Skin of body (tissue), 2 donors: Measurements from ENCODE around the gene EPHA1. TPM values are rescaled to one million over a fixed set of nuclear protein-coding genes. Genes with fewer than 3 reads are reported as not detected.
"Not testable (repeated sequence)": the region's sequence is repeated elsewhere in the genome, so short reads cannot be mapped to it uniquely, and the experiment has no call there.

ENCODE experiments used
- DNase-seq: peaks from one replicate; lab custom pipeline; 2025; lab: John Stamatoyannopoulos, UW
- total RNA-seq: library from RNA; depleted of rRNA; stranded (reverse); fragments of >200 nt; gene quantifications from one replicate; pipeline ENCODE4 v1.2.3, GENCODE V29; 2014

EPHA1 gene
- total RNA-seq, 1 donor from 2014 or later = 16.2 TPM

DNA sequence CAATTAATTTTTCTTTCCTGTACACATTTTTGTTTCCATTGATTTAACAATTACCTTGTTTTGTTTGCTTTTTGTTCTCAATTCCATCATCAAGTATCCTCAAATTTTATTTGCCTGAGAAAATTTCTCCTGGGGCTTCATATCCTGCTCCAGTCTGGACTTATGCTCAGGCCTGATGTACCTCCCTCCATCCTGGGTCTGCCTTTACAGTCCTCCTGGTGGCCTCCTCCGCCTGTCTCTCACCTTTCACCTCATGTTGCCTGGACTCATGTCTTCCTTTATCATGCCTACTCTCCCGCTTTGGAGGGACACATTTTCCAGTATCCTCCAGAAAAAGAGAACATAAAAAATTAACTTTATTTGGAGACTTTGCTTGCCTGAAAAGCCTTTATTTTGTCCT lies 22.5 kb upstream of the EPHA1 start:
- no peak for DNase-seq

GRCh38 chr7:143429770-143430698 lies 21.4 kb upstream of the EPHA1 start:
- no peak for DNase-seq

DNA sequence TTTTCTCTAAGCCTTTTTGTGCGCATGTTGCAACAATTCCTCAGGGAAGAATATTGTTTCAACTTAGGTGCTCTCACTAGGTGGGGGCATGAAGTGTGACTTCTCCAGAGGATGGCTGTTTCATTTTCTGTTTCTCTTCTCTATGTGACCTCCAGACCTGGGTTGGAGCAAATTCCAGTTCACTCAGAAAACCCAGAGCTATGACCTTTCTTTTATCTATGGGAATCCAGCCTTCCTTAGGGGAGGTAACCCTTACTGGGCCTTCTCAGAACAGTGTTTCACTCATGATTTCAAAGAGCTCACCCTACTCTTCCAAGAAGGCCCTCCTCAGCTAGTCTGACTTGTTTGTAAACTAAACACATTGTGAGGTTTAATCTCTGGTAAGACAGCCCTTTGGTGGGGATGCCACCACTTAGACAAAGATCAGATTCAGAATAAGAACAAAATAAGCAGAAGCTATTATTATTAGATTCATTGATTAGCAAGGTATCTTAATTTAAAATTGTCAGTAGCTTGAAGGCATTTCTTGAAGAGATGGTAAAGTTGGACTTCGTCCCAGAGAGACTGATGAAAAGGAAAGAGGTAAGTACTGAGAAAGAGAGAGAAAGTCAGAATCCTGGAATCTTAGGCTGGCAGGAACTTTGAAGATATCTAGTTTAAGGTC lies 18.0 kb upstream of the EPHA1 start:
- DNase-seq = no peak

DNA sequence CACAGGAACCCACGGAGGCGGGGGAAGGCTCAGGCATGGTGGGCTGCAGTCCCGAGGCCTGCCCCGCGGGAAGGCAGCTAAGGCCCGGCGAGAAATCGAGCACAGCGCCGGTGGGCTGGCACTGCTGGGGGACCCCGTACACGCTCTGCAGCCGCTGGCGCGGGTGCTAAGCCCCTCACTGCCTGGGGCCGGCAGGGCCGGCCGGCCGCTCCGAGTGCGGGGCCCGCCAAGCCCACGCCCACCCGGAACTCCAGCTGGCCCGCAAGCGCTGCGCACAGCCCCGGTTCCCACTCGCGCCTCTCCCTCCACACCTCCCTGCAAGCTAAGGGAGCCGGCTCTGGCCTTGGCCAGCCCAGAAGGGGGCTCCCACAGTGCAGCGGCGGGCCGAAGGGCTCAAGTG lies 15.8 kb upstream of the EPHA1 start:
- not testable (repeated sequence) for DNase-seq

- DNase-seq = no peak
Measured at GRCh38 chr7:143422033-143422432, 13.4 kb upstream of the EPHA1 start.

- not testable (repeated sequence) for DNase-seq
Measured at GRCh38 chr7:143420624-143421023, 12.0 kb upstream of the EPHA1 start.

DNA sequence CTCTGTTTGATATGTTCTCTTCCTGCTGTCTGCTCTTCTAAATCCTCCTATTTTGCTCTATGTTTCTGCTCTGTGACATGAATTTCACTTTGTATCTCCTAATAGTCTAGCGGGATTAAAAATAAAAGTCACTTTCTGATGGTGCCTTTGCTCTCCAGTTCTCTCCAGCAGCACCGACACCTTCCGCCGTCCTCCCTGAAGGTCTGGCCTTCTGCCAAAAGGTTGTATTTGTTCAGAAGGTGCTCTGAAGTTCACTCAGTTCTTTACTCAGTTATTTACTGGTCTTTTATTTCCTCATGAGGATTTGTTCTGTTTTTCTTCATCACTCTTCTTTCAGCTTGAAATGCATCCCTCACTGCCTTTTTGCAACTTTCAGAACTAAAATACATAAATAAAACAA lies 11.2 kb upstream of the EPHA1 start:
- DNase-seq = no peak

GRCh38 chr7:143418681-143419458 lies 10.2 kb upstream of the EPHA1 start:
- no peak for DNase-seq

DNA sequence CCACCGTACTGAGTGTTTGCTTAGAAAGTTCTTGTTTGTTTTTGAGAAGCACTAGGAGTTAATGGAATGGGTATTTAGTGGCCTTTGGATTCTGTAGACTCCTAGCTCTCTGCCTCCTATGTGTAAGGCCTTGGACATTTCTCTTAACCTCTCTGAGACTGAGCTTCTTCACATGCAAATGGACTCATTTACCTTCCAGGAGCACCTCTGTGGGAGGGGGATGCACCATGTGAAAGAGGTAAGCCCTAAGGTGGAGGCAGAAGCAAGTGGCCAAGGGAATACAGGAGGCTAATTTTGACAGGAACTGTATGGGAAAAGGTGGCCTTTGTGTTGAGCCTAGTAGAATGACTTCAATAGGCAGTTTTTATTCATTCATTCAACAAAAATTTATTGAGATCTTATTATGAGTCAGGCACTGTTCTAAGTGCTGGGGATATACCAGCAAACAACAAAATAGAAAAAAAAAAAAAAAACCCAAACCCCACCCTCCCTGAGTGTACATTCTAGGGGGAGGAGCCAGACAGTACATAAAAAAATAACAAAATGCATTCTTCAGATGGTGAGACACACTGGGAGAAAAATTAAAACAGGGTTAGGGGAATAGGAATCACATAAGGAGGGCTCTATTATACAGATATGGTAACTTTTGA lies 9.2 kb upstream of the EPHA1 start:
- DNase-seq = no peak

GRCh38 chr7:143416565-143417149 lies 8.0 kb upstream of the EPHA1 start:
- DNase-seq = peak; percentile 32

DNA sequence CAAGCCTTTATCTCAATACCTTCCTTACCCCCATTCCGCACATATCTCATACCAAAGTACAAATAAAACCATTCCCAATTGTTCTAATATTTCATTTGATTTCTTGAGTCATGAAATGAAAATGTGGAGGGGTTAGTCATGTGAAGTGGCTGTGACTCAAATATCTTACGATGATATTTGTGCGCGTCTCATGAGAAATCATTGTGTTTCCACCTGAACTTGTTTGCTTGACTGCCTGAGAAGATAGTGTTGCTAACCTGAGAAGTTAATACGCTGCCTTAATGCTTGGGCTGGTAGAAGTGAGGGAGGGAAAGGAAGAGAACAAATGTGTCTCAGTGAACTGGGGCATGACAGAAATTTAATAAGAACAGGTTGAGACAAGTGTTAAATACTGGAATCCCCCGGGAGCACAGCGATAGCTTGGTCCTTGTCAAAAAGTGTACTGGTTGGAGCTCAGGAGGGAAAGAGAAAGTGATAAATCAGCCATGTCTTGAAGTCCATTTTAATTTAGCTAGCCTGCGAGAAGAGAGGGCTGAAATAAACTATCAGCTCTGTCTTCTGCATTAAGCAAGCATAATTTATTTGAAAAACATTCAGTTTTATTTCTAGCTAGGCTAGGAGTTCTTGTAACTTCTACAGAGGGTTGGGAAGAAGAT lies 7.2 kb upstream of the EPHA1 start:
- no peak for DNase-seq

DNA sequence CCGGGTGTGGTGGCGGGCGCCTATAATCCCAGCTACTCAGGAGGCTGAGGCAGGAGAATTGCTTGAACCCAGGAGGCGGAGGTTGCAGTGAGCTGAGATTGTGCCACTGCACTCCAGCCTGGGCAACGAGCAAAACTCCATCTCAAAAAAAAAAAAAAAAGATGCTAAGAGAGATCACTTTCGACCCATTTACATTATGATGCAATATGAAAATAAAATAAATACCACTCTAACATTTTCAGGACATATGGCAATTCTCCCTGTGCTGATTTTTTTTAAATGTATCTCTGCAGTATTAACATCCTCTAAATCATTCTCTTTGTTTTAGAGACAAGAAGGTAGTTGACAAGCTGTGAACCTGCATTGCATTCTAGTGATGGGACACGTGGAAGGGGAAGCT lies 6.6 kb upstream of the EPHA1 start:
- not testable (repeated sequence) for DNase-seq

DNA sequence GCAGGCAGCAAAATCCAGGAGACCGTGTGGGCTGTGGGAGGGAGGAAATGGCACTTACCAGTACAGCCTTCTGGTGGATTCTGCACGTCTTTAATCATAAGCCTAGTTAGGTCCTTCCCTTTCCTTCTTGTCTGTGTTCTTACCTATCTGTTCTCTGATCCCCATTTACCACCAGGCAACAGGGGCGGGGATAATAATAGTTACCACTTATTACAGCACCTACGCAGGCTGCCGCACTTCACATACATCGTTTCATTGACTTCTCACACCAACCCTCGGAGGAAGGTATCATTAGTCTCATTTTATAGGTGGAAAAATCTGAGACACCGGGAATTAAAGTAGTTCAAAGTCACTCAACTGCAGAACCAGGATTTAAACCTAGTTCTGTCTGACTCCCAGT lies 4.5 kb upstream of the EPHA1 start:
- DNase-seq = no peak

GRCh38 chr7:143411976-143412708 lies 3.5 kb upstream of the EPHA1 start:
- no peak for DNase-seq

DNA sequence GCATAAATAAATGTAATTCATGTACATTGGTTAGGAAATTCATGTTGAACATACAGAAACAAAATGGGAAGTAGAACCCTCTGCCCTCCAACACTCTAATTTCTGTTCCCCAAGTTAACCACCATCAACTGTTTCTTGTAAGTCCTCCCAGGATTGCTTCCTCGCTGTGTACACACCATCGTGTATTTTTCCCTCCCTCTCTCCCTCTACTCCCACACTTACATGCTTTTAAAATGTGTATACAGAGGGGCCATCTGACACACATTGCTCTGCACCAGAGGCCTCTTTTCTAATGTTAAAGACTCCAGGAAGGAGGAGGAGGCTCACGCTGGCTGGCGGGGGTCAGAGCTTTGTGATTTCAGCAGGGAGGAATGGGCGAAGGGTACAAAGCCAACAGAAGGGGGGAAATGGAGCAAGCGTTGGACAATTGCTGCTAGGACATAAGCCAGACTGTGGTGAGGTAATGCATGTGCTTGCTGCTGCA lies 1.9 kb upstream of the EPHA1 start:
- DNase-seq = peak; percentile 82

DNA sequence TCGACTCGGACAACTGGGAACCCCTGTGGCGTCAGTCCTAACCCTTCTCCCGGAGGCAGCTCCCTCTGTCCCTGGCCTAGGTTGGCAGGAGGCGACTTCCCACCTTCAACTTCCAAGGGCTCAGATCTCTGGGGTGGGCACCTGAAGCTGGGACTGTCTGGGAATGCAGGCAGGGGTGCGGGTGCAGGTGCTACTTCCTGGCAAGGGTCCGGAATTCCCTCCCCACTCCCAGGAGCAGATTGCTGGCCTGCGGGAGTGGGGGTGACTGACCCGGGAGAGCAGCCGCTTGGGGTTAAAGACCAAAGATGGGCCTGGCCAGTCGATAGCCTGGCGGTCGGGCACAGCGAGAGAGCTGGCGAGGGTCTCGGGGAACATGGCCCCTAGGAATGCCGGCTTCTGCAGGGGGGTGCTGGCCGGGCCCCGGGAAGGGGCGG lies 387 bp downstream of the EPHA1 start:
- no peak for DNase-seq

DNA sequence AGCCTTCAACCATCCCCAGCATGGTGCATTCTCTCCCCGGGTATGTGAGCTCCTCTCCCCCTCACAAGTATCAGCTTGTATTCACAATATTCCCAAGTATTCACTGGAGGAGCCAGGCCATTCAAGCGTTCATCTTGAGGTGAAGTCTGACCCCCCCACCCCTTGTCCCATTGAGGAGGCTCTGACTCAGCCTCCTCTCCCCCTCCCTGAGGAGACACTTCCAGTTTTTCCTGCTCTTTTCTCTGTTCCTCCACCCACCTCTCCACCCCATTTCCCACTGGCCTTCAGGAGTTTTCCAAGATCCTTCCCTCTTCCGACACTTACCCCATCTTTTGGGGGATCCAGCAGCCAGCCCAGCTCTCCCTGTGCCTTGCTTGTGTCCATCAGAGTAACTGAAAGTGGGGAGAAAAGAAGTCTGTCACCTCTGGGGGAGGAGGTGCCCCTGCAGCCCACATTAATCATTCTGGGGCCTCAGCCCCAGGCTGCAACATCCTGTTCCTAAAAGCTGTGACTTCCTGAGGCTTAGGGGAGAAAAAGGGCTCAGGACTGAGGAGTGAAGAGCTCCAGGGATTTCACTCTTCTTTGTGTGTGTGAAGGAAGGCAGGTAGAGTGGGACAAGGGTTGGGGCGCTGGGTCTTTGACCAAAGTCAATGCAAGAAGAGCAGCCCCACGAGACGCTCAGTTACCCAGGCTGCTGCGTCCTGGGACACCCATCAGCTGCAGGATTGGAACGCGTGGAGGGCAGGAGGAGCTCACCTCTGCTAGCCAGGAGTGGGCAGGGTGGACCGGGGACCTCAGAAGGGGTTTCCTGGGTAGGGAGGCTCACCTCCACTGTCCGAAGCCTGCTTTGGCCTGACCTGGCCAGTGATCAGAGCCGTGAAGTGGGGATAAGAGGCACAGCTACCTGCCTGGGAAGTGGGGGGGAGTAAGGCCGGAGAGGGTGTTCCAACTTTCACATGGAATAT lies 1.1 kb downstream of the EPHA1 start:
- no peak for DNase-seq

DNA sequence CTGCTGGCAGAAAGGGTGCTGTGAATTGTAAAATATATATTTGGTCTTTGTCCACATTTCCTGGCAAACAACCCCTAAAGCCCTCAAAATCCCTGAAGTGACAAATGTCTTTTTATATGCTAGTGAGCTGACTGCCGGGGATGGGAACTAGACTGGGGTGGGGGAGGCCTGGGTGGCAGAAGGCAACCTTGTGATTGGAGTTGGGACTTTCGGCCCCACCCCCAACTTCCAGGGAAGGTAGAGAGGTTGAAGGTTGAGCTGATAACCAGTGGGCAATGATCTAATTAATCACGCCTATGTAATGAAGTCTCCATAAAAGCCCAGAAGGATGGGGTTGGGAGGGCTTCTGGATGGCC lies 2.7 kb downstream of the EPHA1 start:
- no peak for DNase-seq
